Measurements from ENCODE around the gene HCST.

The HCST gene

DNA sequence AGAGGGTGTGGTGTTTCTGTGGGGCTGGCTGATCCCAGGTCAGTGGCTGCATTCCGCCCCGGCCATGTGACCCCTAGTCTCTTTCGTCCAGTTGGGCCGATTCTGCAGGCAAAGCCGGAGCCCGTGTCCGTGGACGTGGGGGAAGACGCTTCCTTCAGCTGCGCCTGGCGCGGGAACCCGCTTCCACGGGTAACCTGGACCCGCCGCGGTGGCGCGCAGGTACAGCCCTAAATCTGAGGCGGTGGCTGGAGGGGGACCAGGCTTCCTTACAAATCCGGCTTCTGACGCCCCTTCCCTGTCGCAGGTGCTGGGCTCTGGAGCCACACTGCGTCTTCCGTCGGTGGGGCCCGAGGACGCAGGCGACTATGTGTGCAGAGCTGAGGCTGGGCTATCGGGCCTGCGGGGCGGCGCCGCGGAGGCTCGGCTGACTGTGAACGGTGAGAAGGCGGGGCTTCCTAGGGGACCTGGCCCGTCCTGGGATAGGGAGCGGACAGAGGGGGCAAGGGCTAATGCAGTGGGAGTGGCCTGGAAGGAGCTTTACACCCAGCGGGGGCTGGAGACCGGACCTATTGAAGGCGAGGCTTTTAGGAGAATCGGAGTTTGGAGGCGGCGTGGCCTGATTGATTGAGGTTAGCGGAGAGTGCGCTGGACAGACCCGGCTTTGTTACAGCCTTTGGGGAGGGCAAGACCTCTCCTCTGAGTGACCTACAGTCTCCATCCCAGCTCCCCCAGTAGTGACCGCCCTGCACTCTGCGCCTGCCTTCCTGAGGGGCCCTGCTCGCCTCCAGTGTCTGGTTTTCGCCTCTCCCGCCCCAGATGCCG, 41.3 kb upstream of the HCST start:
- TF ChIP-seq, protein P1, sequence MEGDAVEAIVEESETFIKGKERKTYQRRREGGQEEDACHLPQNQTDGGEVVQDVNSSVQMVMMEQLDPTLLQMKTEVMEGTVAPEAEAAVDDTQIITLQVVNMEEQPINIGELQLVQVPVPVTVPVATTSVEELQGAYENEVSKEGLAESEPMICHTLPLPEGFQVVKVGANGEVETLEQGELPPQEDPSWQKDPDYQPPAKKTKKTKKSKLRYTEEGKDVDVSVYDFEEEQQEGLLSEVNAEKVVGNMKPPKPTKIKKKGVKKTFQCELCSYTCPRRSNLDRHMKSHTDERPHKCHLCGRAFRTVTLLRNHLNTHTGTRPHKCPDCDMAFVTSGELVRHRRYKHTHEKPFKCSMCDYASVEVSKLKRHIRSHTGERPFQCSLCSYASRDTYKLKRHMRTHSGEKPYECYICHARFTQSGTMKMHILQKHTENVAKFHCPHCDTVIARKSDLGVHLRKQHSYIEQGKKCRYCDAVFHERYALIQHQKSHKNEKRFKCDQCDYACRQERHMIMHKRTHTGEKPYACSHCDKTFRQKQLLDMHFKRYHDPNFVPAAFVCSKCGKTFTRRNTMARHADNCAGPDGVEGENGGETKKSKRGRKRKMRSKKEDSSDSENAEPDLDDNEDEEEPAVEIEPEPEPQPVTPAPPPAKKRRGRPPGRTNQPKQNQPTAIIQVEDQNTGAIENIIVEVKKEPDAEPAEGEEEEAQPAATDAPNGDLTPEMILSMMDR (IDR thresholded peaks at IDR 0.05; ENCODE audit: extremely low read depth, missing control alignments), result no peak
- no peak for DNase-seq (ENCODE audit: low spot score)

- TF ChIP-seq, protein P1 (IDR thresholded peaks at IDR 0.05; ENCODE audit: extremely low read depth, missing control alignments), result no peak
- DNase-seq (ENCODE audit: low spot score), result no peak
These were observed 40.6 kb upstream of the HCST start for GRCh38 chr19:35861640-35862160.

- DNase-seq (ENCODE audit: low spot score), result no peak
- TF ChIP-seq, protein P1 (IDR thresholded peaks at IDR 0.05; ENCODE audit: extremely low read depth, missing control alignments), result no peak
These were observed 39.8 kb upstream of the HCST start for GRCh38 chr19:35862528-35862927.

- TF ChIP-seq, protein P1 (IDR thresholded peaks at IDR 0.05; ENCODE audit: extremely low read depth, missing control alignments), result no peak
- no peak for DNase-seq (ENCODE audit: low spot score)
These were observed 39.3 kb upstream of the HCST start for GRCh38 chr19:35863018-35863417.

DNA sequence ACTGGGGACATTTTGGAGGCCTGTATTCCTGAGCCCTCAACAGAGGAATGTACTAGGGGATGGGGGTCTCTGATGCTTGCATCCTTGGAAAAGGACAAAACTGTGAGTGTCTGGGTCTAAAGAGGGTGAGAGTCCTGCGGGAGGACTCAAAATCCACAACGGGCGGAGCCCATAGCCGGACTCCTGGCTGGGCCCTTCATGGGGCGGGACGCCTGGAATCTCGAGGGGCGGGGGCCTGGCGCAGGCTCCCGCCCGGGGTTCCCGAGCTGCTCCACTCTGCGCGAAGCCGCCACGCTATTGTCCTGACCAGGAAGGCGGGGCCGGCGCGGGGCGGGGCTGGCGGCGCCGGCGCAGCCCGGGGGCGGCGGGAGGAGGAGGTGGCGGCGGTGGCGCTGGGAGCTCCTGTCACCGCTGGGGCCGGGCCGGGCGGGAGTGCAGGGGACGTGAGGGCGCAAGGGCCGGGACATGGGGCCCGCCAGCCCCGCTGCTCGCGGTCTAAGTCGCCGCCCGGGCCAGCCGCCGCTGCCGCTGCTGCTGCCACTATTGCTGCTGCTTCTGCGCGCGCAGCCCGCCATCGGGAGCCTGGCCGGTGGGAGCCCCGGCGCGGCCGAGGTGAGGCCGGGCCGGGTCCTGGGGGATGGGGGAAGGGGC, 34.0 kb upstream of the HCST start, which contains the start of gene APLP1:
Gene APLP1 (plus strand): TSS at position 403 of the 651 bp plus-strand sequence. CDS start 63 bp downstream, at position 466.
- peak; percentile 85 for DNase-seq (ENCODE audit: low spot score)
- TF ChIP-seq, protein P1 (IDR thresholded peaks at IDR 0.05; ENCODE audit: extremely low read depth, missing control alignments), result no peak

DNA sequence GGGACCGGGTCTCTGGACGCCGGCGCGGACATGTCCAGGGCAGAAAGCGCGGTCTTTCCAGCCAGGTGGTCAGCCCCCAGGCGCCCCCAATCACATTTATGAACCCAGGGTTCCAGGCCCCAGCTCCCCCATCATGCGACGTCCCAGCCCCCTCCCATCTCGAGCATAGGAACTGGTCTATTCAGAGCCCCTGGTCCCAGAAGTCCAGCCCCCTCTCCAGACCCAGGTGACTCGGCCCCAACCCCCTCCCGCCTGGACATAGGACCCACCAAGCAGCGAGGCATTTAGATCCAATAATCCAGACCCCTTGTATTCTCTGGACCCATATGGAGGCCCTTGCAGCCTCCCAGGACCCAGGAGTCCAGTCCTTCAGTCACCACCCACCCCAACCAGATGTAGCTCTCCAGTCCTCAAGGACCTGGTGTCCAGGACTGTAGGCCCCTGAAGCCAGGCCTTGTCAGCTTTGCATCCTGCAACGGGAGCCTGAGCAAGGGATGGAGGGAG, 33.5 kb upstream of the HCST start:
- TF ChIP-seq, protein P1 (IDR thresholded peaks at IDR 0.05; ENCODE audit: extremely low read depth, missing control alignments), result no peak
- DNase-seq (ENCODE audit: low spot score), result no peak
